ENCODE measurements around the gene ADAM8. TPM values are rescaled to one million over a fixed set of nuclear protein-coding genes. Genes with fewer than 3 reads are reported as not detected.

ADAM8 gene
- polyA plus RNA-seq, 1 donor (not counting 4 experiments of a cell fraction or from before 2014, with no cell fraction given), result 42.0 TPM

DNA sequence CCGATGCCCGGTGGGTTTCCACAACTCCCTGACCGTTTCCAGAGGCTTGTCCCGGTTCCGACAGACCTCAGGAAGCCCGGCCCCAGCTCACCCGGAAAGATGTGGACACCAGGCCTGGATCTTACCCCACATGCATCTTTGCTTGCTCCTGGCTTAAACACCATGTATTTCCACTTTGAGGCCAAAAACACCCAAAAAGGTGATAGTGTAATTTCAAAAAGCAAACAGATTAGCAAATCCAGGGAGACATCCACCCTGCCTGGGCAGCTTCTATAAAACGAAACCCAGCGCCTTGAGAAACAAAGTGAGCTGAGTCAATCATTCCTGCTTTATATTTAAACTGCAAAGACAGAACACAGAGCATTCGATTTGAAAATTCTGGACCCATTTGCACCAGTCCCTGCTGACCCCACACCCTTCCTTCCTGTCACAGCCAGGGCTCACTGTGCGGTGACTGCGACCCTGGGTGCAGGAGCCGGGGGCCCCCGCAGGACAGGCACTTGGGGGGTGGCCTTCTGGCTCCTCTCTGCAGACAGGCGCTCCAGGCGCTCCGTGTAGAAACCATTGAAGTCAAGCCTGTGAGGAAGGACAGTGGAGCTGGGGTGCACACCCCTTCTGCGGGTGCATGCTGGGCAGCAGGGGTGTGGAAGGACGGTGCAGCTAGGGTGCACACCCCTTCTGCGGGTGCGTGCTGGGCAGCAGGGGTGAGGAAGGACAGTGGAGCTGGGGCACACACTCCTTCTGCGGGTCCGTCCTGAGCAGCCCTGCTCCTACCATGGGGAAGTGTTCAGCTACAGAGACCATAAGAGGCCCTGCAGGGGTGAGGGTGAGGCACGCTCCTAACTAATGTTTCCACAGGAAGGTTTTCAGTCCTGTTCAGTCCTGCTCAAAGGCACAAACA is 2.9 kb upstream of the ADAM8 start:
- peaks cover 16 to 31% of the 10 kb centered on the region in 2 experiments for H3K36me3 ChIP-seq (ENCODE audit: control insufficient read depth in 2 of 2, extremely low read depth in 1 of 2, insufficient read depth in 2 of 2, low read length in 2 of 2)
- peak overlapping the region; percentile 86 for H3K4me2 ChIP-seq (ENCODE audit: control insufficient read depth, extremely low read depth, insufficient read depth, low read depth, low read length)
- peak overlapping the region; percentile 65 for H3K9ac ChIP-seq (ENCODE audit: control insufficient read depth, extremely low read depth, insufficient read depth, low read length)
- no peak overlapping the region for H3K4me3 ChIP-seq (ENCODE audit: control insufficient read depth in 2 of 3, extremely low read depth in 1 of 3, insufficient read depth in 2 of 3, low read depth in 1 of 3, low read length in 3 of 3)
- no peak overlapping the region for H2AFZ ChIP-seq (ENCODE audit: control insufficient read depth, low read length)
- H3K4me1 ChIP-seq (ENCODE audit: control insufficient read depth, extremely low read depth, insufficient read depth, low read length), result peaks cover 31% of the 10 kb centered on the region
- H3K9me1 ChIP-seq (ENCODE audit: control insufficient read depth, extremely low read depth, insufficient read depth, low read length), result no peaks in the 10 kb centered on the region
- H4K20me1 ChIP-seq (ENCODE audit: control insufficient read depth, extremely low read depth, insufficient read depth, low read length), result no peaks in the 10 kb centered on the region
- no peaks in the 10 kb centered on the region for H3K9me3 ChIP-seq (ENCODE audit: control insufficient read depth, low read depth, low read length)
- TF ChIP-seq, protein P1, sequence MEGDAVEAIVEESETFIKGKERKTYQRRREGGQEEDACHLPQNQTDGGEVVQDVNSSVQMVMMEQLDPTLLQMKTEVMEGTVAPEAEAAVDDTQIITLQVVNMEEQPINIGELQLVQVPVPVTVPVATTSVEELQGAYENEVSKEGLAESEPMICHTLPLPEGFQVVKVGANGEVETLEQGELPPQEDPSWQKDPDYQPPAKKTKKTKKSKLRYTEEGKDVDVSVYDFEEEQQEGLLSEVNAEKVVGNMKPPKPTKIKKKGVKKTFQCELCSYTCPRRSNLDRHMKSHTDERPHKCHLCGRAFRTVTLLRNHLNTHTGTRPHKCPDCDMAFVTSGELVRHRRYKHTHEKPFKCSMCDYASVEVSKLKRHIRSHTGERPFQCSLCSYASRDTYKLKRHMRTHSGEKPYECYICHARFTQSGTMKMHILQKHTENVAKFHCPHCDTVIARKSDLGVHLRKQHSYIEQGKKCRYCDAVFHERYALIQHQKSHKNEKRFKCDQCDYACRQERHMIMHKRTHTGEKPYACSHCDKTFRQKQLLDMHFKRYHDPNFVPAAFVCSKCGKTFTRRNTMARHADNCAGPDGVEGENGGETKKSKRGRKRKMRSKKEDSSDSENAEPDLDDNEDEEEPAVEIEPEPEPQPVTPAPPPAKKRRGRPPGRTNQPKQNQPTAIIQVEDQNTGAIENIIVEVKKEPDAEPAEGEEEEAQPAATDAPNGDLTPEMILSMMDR (optimal IDR thresholded peaks at IDR 0.05 in 1 of 3, IDR thresholded peaks at IDR 0.05 in 1 of 3, conservative IDR thresholded peaks at IDR 0.05 in 1 of 3; ENCODE audit: extremely low read depth in 1 of 3, insufficient read depth in 2 of 3, low read length in 3 of 3), result no peak
- TF ChIP-seq EZH2 (IDR thresholded peaks at IDR 0.05; ENCODE audit: low read length), result no peak
- no peak for FAIRE-seq
- dilution Hi-C loops (cut with MboI; ENCODE audit: extremely low pct_ligation_motif_present, low sequenced_read_pairs), result no loop called here
- H3K79me2 ChIP-seq (ENCODE audit: control insufficient read depth, insufficient read depth, low read length), result peaks cover 18% of the 10 kb centered on the region
- DNase-seq (ENCODE audit: low read depth, low spot score), result no peak
- no peaks in the 10 kb centered on the region for H3K27me3 ChIP-seq (ENCODE audit: control insufficient read depth, extremely low read depth, insufficient read depth, low read length)
- H3K27ac ChIP-seq (ENCODE audit: control insufficient read depth, insufficient read depth, low read length), result peak overlapping the region; percentile 82

DNA sequence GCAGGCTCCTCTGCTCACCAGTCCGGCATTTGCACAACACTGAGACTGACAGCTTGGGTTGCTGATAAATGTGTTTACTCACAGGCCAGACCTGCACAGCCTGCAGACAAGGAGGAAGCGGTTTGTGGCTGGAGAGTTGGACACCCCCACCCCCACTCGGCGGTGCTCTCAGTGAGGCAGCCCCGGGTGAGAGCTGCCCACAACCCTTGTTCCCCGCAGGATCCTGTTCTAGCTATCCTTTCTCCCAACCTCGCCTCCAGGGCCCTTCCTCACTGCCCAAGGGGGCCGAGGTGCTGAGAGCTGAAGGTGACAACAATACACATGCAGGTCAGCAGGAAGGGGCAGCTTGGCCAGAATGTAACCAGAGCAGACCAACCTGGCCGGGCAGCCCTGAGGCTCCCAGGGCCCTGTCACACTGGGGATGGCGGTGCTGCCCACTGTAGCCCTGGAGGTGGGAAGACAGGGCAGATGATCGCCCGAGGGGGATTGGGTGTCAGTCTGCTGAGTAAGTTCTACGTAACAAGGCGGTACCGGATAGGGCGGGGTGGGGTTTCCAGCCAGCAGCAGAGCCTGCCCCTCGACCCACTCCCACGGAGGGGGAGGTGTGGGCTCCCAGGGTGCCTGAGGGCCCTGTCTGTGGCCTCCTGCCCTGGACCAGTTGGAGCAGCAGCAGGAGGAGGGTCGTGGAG is 2.1 kb upstream of the ADAM8 start:
- peak overlapping the region; percentile 86 for H3K4me2 ChIP-seq (ENCODE audit: control insufficient read depth, extremely low read depth, insufficient read depth, low read depth, low read length)
- H3K4me1 ChIP-seq (ENCODE audit: control insufficient read depth, extremely low read depth, insufficient read depth, low read length), result peaks cover 35% of the 10 kb centered on the region
- H3K4me3 ChIP-seq (ENCODE audit: control insufficient read depth in 2 of 3, extremely low read depth in 1 of 3, insufficient read depth in 2 of 3, low read depth in 1 of 3, low read length in 3 of 3), result peak overlapping the region in 2 of 3 experiments; percentile 11 to 18
- no peak overlapping the region for H2AFZ ChIP-seq (ENCODE audit: control insufficient read depth, low read length)
- H4K20me1 ChIP-seq (ENCODE audit: control insufficient read depth, extremely low read depth, insufficient read depth, low read length), result no peaks in the 10 kb centered on the region
- H3K9me1 ChIP-seq (ENCODE audit: control insufficient read depth, extremely low read depth, insufficient read depth, low read length), result no peaks in the 10 kb centered on the region
- dilution Hi-C loops (cut with MboI; ENCODE audit: extremely low pct_ligation_motif_present, low sequenced_read_pairs), result no loop called here
- FAIRE-seq (peak; percentile 85), DNase-seq (ENCODE audit: low read depth, low spot score) (peak; percentile 79)
- H3K9me3 ChIP-seq (ENCODE audit: control insufficient read depth, low read depth, low read length), result no peaks in the 10 kb centered on the region
- peak overlapping the region; percentile 82 for H3K27ac ChIP-seq (ENCODE audit: control insufficient read depth, insufficient read depth, low read length)
- peak overlapping the region; percentile 65 for H3K9ac ChIP-seq (ENCODE audit: control insufficient read depth, extremely low read depth, insufficient read depth, low read length)
- TF ChIP-seq, protein P1 (optimal IDR thresholded peaks at IDR 0.05 in 1 of 3, IDR thresholded peaks at IDR 0.05 in 1 of 3, conservative IDR thresholded peaks at IDR 0.05 in 1 of 3; ENCODE audit: extremely low read depth in 1 of 3, insufficient read depth in 2 of 3, low read length in 3 of 3), result peak in 1 of 3 experiments; percentile 8
- no peak for TF ChIP-seq EZH2 (IDR thresholded peaks at IDR 0.05; ENCODE audit: low read length)
- H3K79me2 ChIP-seq (ENCODE audit: control insufficient read depth, insufficient read depth, low read length), result peaks cover 25% of the 10 kb centered on the region
- H3K27me3 ChIP-seq (ENCODE audit: control insufficient read depth, extremely low read depth, insufficient read depth, low read length), result no peaks in the 10 kb centered on the region
- H3K36me3 ChIP-seq (ENCODE audit: control insufficient read depth in 2 of 2, extremely low read depth in 1 of 2, insufficient read depth in 2 of 2, low read length in 2 of 2), result peaks cover 15 to 29% of the 10 kb centered on the region in 2 experiments

Data from keratinocyte (primary cell).